Muscle layer of duodenum (tissue), 2 donors: ENCODE results near the gene PDZD8.

Experiments
- H3K27ac ChIP-seq: one replicate; pipeline ENCODE4 v1.7.0; 2013; ENCODE audit warnings: mild to moderate bottlenecking, low read length
- H3K27me3 ChIP-seq: one replicate; pipeline ENCODE4 v1.7.0; 2013; ENCODE audit warnings: low read depth, mild to moderate bottlenecking, control low read depth, low read length
- H3K36me3 ChIP-seq, 2 donors: one replicate each; pipeline ENCODE4 v1.7.0; 2013; ENCODE audit warnings: low read length in 2 of 2, control low read depth in 1 of 2, mild to moderate bottlenecking in 1 of 2; ENCODE audit not compliant: insufficient read depth in 2 of 2, control insufficient read depth in 1 of 2
- H3K4me1 ChIP-seq, 2 donors: one replicate each; pipeline ENCODE4 v1.7.0; 2013; ENCODE audit warnings: low read length in 2 of 2, mild to moderate bottlenecking in 2 of 2, control low read depth in 1 of 2, moderate library complexity in 1 of 2; ENCODE audit not compliant: insufficient read depth in 2 of 2, control insufficient read depth in 1 of 2
- H3K4me3 ChIP-seq, 2 donors: one replicate each; pipeline ENCODE4 v1.7.0; 2013; ENCODE audit warnings: low read length in 2 of 2, low read depth in 1 of 2, mild to moderate bottlenecking in 1 of 2
- H3K9me3 ChIP-seq, 2 donors: one replicate each; pipeline ENCODE4 v1.7.0; 2013; ENCODE audit warnings: low read length in 2 of 2, control low read depth in 1 of 2, mild to moderate bottlenecking in 1 of 2; ENCODE audit not compliant: control insufficient read depth in 1 of 2
- donor health status: healthy.

The PDZD8 gene

DNA sequence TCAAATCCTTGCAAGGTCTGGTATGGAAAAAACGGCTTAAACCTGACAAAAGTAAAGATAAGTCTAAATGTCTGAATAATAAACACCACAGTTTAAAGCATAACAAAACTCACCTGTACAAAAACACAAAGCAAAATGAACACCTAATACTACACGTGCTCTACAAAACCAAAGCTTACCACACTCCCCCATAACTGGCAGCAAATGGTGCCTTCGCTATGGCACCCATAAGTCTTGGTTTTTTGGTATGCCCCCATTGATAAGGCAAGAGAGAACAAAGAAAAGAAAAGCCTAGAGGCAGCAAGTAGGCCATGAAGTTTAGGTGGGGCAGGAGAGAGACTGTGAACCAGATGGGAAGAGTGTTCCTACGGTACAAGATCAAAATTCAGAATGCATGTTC is 34.2 kb downstream of the PDZD8 start:
- H3K4me1 ChIP-seq: peaks cover 0 to 10% of the 10 kb centered on the region in 2 donors
- no peaks in the 10 kb centered on the region for H3K9me3 ChIP-seq
- H3K36me3 ChIP-seq: no peaks in the 10 kb centered on the region
- H3K4me3 ChIP-seq: no peak overlapping the region
- no peaks in the 10 kb centered on the region for H3K27me3 ChIP-seq
- no peak overlapping the region for H3K27ac ChIP-seq

DNA sequence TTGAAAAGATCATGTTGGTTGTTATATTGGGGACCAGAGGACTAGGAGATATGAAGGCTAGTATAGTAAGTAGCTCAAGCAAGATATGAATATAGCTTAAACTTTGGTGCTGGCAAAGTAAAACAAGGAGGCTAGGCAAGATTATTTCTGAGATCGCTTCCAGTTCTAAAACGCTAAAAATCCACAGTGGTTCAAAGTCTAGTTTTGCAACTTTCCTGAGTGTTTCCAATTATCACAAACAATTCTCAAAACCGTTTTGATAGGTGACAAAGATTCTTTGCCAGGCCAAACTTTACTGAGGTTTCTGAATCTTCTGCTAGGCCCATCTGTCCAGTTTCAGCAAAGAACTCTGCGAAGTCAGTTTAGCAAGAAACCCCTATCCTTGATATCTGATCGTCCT is 35.3 kb downstream of the PDZD8 start:
- H3K9me3 ChIP-seq: no peaks in the 10 kb centered on the region
- no peak overlapping the region for H3K4me3 ChIP-seq
- H3K36me3 ChIP-seq: no peaks in the 10 kb centered on the region
- H3K27ac ChIP-seq: no peak overlapping the region
- no peaks in the 10 kb centered on the region for H3K27me3 ChIP-seq
- peaks cover 0 to 10% of the 10 kb centered on the region in 2 donors for H3K4me1 ChIP-seq

DNA sequence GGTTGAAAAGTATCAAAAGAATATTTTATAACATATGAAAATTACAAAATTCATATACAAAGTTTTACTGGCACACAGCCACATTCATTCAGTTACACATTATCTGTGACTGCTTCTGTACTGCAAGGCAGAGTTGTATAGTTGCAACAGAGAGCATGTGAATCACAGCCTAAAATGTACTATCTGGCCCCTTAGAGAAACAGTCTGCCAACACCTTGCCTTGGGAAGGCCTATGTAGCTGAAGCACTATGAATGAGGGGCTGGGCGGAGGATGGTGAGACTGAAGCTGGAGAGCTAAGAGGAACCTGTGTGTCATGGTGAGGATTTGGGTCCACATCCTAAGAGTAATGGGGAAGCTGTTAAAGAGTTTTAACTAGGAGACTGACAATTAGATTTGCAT is 35.7 kb downstream of the PDZD8 start:
- H3K9me3 ChIP-seq: peaks cover 0 to 4% of the 10 kb centered on the region in 2 donors
- H3K36me3 ChIP-seq: peaks cover 0 to 3% of the 10 kb centered on the region in 2 donors
- no peaks in the 10 kb centered on the region for H3K27me3 ChIP-seq
- H3K27ac ChIP-seq: no peak overlapping the region
- H3K4me3 ChIP-seq: no peak overlapping the region
- peaks cover 0 to 10% of the 10 kb centered on the region in 2 donors for H3K4me1 ChIP-seq

GRCh38 chr10:117334926-117335325 is 40.3 kb downstream of the PDZD8 start:
- Histone ChIP-seq H3K27ac (no peak overlapping the region), H3K9me3 (peaks cover 0 to 10% of the 10 kb centered on the region in 2 donors), H3K4me1 (no peaks in the 10 kb centered on the region), H3K4me3 (no peak overlapping the region), H3K27me3 (no peaks in the 10 kb centered on the region), H3K36me3 (peaks cover 0 to 5% of the 10 kb centered on the region in 2 donors)

GRCh38 chr10:117334066-117334465 is 41.2 kb downstream of the PDZD8 start:
- Histone ChIP-seq H3K9me3 (peaks cover 0 to 10% of the 10 kb centered on the region in 2 donors), H3K4me3 (no peak overlapping the region), H3K27ac (no peak overlapping the region), H3K36me3 (peaks cover 0 to 5% of the 10 kb centered on the region in 2 donors), H3K4me1 (no peaks in the 10 kb centered on the region), H3K27me3 (no peaks in the 10 kb centered on the region)

DNA sequence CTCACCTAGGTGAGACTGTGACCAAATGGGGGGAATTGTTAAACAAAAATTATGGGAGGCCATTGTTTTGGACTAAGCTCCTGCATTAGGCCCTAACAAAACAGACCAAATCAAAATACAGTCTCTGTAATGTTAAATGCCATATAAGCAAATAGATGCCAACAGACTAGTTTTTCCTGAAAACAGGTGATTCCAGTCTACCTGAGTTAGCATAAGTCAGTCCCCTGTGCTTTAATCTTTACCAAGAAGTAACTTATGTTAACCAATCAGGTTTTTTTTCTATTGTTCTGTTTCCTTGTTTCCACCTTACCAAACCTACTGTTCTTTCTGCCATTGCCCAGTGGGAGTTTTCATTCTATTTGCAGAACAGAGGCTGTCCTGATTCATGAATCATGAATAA is 48.0 kb downstream of the PDZD8 start:
- H3K9me3 ChIP-seq: no peaks in the 10 kb centered on the region
- no peaks in the 10 kb centered on the region for H3K27me3 ChIP-seq
- H3K4me1 ChIP-seq: no peaks in the 10 kb centered on the region
- H3K27ac ChIP-seq: no peak overlapping the region
- H3K4me3 ChIP-seq: no peak overlapping the region
- H3K36me3 ChIP-seq: no peaks in the 10 kb centered on the region

DNA sequence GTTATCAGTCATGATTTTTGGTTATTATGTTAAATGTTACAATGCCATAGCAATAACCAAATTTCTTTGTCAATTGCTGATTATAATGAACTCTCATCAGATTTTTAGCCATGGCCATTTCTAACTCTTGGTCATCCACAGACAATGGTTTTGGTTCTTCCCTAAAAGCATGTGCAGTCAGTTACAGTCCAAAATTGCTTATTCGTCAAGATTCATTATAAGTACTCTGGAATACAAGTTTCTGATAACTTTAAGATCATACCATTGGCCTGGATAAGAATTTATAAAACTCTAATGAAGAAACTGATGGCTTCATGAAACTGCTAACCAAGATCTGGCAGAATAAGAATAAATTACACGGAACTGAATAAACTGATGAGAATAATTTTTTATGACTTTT is 50.9 kb downstream of the PDZD8 start:
- H3K9me3 ChIP-seq: no peaks in the 10 kb centered on the region
- H3K27me3 ChIP-seq: no peaks in the 10 kb centered on the region
- H3K36me3 ChIP-seq: no peaks in the 10 kb centered on the region
- H3K4me3 ChIP-seq: no peak overlapping the region
- H3K4me1 ChIP-seq: no peaks in the 10 kb centered on the region
- no peak overlapping the region for H3K27ac ChIP-seq

- no peak overlapping the region for H3K4me3 ChIP-seq
- no peaks in the 10 kb centered on the region for H3K27me3 ChIP-seq
- no peaks in the 10 kb centered on the region for H3K9me3 ChIP-seq
- H3K4me1 ChIP-seq: no peaks in the 10 kb centered on the region
- no peak overlapping the region for H3K27ac ChIP-seq
- H3K36me3 ChIP-seq: no peaks in the 10 kb centered on the region
Observed at GRCh38 chr10:117322260-117322659, 53.0 kb downstream of the PDZD8 start.

DNA sequence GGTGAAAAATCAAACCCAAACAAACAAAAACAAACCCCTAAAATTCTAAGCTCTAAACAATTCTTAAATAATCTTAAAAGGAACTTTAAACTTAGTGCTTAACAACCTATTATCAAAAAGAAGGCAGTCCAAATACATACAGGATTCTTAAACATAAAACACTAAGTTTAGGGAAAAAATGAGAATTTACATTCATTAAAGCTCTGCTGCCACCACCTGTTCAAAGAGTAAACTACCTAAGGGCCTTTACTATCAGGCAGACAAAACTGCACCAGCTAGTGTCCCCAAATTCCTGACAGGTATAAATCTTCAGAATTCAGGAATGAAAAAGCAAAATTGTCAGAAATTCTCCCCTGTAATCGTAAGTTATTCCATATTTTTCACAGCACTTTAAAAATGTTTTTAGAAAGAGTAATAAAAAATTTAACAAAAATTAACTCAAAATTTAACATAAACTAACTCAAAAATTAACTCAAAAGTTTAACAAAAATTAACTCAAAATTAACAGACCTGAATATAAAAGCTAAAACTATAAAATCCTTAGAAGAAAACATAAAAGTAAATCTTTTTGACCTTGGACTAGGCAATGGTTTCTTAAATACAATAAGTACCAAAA is 55.1 kb downstream of the PDZD8 start:
- no peaks in the 10 kb centered on the region for H3K27me3 ChIP-seq
- H3K9me3 ChIP-seq: no peaks in the 10 kb centered on the region
- no peak overlapping the region for H3K4me3 ChIP-seq
- no peaks in the 10 kb centered on the region for H3K36me3 ChIP-seq
- no peak overlapping the region for H3K27ac ChIP-seq
- no peaks in the 10 kb centered on the region for H3K4me1 ChIP-seq

- no peak overlapping the region for H3K4me3 ChIP-seq
- no peaks in the 10 kb centered on the region for H3K4me1 ChIP-seq
- peaks cover 0 to 2% of the 10 kb centered on the region in 2 donors for H3K36me3 ChIP-seq
- no peak overlapping the region for H3K27ac ChIP-seq
- no peaks in the 10 kb centered on the region for H3K9me3 ChIP-seq
- H3K27me3 ChIP-seq: no peaks in the 10 kb centered on the region
Observed at GRCh38 chr10:117318909-117319308, 56.3 kb downstream of the PDZD8 start.

DNA sequence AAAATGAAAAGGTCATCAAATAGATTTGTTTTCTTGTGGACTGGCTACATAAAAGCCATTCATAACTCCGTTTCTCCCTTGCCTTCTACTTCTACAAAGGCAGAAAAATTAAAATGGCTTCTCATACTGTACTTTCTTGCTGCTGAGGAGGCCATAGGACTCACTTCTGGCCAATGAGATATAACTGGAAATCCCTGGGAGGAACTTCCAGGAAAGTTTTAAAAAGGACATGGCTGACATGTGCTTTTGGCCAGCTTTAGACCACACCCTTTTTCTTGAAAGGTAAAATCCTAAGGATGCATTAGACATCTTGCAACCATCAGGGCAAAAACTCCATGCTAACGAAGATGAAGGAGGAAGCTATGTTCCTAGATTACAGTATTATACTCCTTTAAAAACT is 58.5 kb downstream of the PDZD8 start:
- H3K4me1 ChIP-seq: no peaks in the 10 kb centered on the region
- H3K4me3 ChIP-seq: no peak overlapping the region
- no peaks in the 10 kb centered on the region for H3K27me3 ChIP-seq
- no peak overlapping the region for H3K27ac ChIP-seq
- no peaks in the 10 kb centered on the region for H3K9me3 ChIP-seq
- H3K36me3 ChIP-seq: peaks cover 0 to 4% of the 10 kb centered on the region in 2 donors

DNA sequence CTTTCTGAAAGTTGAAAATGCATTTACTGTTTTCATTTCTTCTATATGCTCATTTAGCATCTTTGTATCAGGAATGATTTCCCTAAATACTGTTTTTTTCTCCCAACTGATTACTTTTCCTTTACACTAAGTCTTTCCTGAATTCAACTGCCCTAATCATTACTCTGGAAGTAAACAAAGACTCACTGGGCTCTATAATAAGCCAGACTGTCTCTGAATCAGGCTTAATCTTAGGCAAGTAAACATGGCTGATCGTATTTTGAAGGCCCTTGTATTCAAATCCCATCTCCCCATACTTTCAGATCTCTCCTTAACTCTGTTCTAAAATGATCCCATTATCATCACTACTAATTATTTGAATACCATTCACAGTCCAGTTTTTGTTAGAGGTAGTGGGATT is 61.6 kb downstream of the PDZD8 start:
- Histone ChIP-seq H3K27ac (no peak overlapping the region), H3K4me3 (no peak overlapping the region), H3K27me3 (no peaks in the 10 kb centered on the region), H3K4me1 (no peaks in the 10 kb centered on the region), H3K9me3 (no peaks in the 10 kb centered on the region), H3K36me3 (peaks cover 0 to 7% of the 10 kb centered on the region in 2 donors)
